ENCODE measurements around the gene IDE.
"Not testable (repeated sequence)": the region's sequence is repeated elsewhere in the genome, so short reads cannot be mapped to it uniquely, and the experiment has no call there.

IDE gene

GRCh38 chr10:92492748-92493240, 81.1 kb downstream of the IDE start:
- no peak for DNase-seq (ENCODE audit: low read depth in 2 of 2)

GRCh38 chr10:92490387-92490786, 83.5 kb downstream of the IDE start:
- DNase-seq (ENCODE audit: low read depth in 2 of 2): no peak

- DNase-seq (ENCODE audit: low read depth in 2 of 2): no peak
Measured at GRCh38 chr10:92486637-92487036, 87.3 kb downstream of the IDE start.

- no peak for DNase-seq (ENCODE audit: low read depth in 2 of 2)
Measured at GRCh38 chr10:92483539-92483938, 90.4 kb downstream of the IDE start.

GRCh38 chr10:92480413-92480812, 93.5 kb downstream of the IDE start:
- no peak for DNase-seq (ENCODE audit: low read depth in 2 of 2)

- no peak for DNase-seq (ENCODE audit: low read depth in 2 of 2)
Measured at GRCh38 chr10:92479547-92479946, 94.3 kb downstream of the IDE start.

GRCh38 chr10:92478536-92478935, 95.4 kb downstream of the IDE start:
- DNase-seq (ENCODE audit: low read depth in 2 of 2): no peak

GRCh38 chr10:92475357-92475868, 98.5 kb downstream of the IDE start:
- no peak for DNase-seq (ENCODE audit: low read depth in 2 of 2)

- DNase-seq (ENCODE audit: low read depth in 2 of 2): no peak
Measured at GRCh38 chr10:92470026-92470425, 103.9 kb downstream of the IDE start.

- DNase-seq (ENCODE audit: low read depth in 2 of 2): no peak
Measured at GRCh38 chr10:92464364-92464763, 109.5 kb downstream of the IDE start.

- DNase-seq (ENCODE audit: low read depth in 2 of 2): no peak
Measured at GRCh38 chr10:92463582-92463981, 110.3 kb downstream of the IDE start.

GRCh38 chr10:92454955-92455354, 118.9 kb downstream of the IDE start:
- not testable (repeated sequence) for DNase-seq (ENCODE audit: low read depth in 2 of 2)

- DNase-seq (ENCODE audit: low read depth in 2 of 2): no peak
Measured at GRCh38 chr10:92452313-92452712, 121.6 kb downstream of the IDE start.

- DNase-seq (ENCODE audit: low read depth in 2 of 2): no peak
Measured at GRCh38 chr10:92451431-92451830, 122.5 kb downstream of the IDE start.

GRCh38 chr10:92450896-92451295, 123.0 kb downstream of the IDE start:
- no peak for DNase-seq (ENCODE audit: low read depth in 2 of 2)

GRCh38 chr10:92440578-92440977, 133.3 kb downstream of the IDE start:
- DNase-seq (ENCODE audit: low read depth in 2 of 2): no peak

- DNase-seq (ENCODE audit: low read depth in 2 of 2): no peak
Measured at GRCh38 chr10:92438220-92438619, 135.7 kb downstream of the IDE start.

- DNase-seq (ENCODE audit: low read depth in 2 of 2): no peak
Measured at GRCh38 chr10:92436611-92437010, 137.3 kb downstream of the IDE start.

GRCh38 chr10:92436065-92436464, 137.8 kb downstream of the IDE start:
- not testable (repeated sequence) for DNase-seq (ENCODE audit: low read depth in 2 of 2)

- DNase-seq (ENCODE audit: low read depth in 2 of 2): no peak
Measured at GRCh38 chr10:92434385-92434784, 139.5 kb downstream of the IDE start.

- DNase-seq (ENCODE audit: low read depth in 2 of 2): no peak
Measured at GRCh38 chr10:92432596-92432995, 141.3 kb downstream of the IDE start.

GRCh38 chr10:92430103-92430502, 143.8 kb downstream of the IDE start:
- no peak for DNase-seq (ENCODE audit: low read depth in 2 of 2)

GRCh38 chr10:92421550-92421949, 152.3 kb downstream of the IDE start:
- DNase-seq (ENCODE audit: low read depth in 2 of 2): no peak

GRCh38 chr10:92420546-92421275, 153.2 kb downstream of the IDE start:
- no peak for DNase-seq (ENCODE audit: low read depth in 2 of 2)

Measured in activated CD4-positive, alpha-beta T cell treated with anti-CD3 and anti-CD28 coated beads for 24 hours (primary cell).